GM12891 (cell line): ENCODE measurements around the gene REXO5.

ENCODE experiments used
- POLR2A ChIP-seq: IDR thresholded peaks from 2 replicates; pipeline ENCODE4 v1.6.1; 2011; ENCODE audit warnings: low read depth, low read length, control low read depth
- TAF1 ChIP-seq: IDR thresholded peaks from 2 replicates; pipeline ENCODE4 v1.6.1; 2011; ENCODE audit warnings: low read depth, low read length, control low read depth

DNA sequence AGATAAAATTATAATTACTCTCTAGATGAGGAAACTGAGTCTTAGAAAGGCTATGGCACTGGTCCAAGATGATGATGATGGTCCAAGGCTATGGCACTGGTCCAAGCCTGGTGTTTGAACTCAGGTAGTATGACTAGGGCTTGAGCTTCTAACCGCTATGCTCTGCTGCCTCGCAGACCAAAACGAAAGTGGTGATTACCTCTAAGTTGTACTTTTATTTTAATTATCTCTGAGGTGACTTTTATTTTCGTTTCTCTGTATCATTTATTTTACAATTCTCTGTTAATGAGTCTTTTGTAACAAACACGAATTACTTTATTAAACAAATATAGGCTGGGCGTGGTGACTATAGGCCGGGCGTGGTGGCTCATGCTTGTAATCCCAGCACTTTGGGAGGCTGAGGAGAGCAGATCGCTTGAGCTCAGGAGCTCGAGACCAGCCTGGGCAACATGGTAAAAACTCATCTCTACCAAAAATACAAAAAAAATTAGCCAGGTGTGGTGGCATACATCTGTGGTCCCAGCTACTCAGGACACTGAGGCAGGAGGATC is 5.6 kb downstream of the REXO5 start:
- no peak for TF ChIP-seq TAF1
- no peak for TF ChIP-seq POLR2A
